ENCODE results near the gene HECW1. TPM values are rescaled to one million over a fixed set of nuclear protein-coding genes. Genes with fewer than 3 reads are reported as not detected.
A peak's percentile ranks its signal among the peaks of the same experiment; 100 is the strongest.

The HECW1 gene
- total RNA-seq, 2 experiments from 2014 or later = not detected

DNA sequence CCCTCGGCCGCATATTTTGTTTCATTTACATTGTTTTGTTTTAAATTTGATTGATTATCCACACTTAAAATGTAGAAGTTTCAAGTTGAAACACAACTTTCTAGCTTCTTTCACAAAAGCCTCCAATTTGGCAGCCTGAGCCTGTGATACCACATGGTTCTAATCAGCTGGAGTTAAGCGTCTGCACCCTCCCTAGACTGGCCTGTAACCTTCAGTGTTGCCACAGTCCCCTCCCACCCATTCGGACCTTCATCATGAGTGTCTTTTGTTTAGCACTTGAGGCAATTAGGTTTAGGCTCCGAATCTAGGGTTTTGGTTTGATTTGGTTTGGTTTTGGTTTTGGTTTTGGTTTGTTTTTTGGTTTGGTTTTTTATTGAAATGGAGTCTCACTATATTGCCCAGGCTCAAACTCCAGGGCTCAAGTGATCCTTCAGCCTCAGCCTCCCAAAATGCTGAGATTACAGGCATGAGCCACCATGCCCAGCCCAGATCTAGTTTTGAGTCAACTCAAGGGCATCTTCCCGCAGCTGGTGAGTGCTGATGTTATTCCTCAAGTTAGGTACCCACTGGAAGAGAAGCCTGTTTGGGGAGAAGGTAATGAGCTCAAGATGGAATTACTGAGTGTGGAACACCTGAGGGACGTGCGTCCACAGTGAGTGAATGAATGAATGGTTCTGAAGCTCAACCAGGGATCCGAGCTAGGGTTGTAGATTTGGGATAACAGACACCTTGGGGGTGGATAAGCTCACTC, 201.4 kb downstream of the HECW1 start:
- Mint-ChIP-seq H3K4me3 (no peak overlapping the region), H3K4me1 (ENCODE audit: low read depth) (peaks cover 16% of the 10 kb centered on the region), H3K27ac (no peak overlapping the region), H3K9me3 (no peaks in the 10 kb centered on the region), H3K36me3 (ENCODE audit: low read depth) (no peaks in the 10 kb centered on the region), H3K27me3 (peaks cover 3% of the 10 kb centered on the region)
- TF ChIP-seq, protein P1, sequence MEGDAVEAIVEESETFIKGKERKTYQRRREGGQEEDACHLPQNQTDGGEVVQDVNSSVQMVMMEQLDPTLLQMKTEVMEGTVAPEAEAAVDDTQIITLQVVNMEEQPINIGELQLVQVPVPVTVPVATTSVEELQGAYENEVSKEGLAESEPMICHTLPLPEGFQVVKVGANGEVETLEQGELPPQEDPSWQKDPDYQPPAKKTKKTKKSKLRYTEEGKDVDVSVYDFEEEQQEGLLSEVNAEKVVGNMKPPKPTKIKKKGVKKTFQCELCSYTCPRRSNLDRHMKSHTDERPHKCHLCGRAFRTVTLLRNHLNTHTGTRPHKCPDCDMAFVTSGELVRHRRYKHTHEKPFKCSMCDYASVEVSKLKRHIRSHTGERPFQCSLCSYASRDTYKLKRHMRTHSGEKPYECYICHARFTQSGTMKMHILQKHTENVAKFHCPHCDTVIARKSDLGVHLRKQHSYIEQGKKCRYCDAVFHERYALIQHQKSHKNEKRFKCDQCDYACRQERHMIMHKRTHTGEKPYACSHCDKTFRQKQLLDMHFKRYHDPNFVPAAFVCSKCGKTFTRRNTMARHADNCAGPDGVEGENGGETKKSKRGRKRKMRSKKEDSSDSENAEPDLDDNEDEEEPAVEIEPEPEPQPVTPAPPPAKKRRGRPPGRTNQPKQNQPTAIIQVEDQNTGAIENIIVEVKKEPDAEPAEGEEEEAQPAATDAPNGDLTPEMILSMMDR (IDR thresholded peaks at IDR 0.05) = no peak
- CTCF ChIA-PET = interaction anchor here (1.0 to 3.8 kb wide), 4 partner anchors 8 to 63 kb away, joined by 3 to 20 read pairs (median 6); no protein-coding TSS in a partner anchor
- no peak for ATAC-seq
- POLR2A ChIA-PET = interaction anchor here (1.1 kb wide), 1 partner anchor 9 kb away, joined by 3 read pairs; no protein-coding TSS in a partner anchor
- intact Hi-C loops (cut with micrococcal nuclease) = no loop called here
- no peak for DNase-seq

DNA sequence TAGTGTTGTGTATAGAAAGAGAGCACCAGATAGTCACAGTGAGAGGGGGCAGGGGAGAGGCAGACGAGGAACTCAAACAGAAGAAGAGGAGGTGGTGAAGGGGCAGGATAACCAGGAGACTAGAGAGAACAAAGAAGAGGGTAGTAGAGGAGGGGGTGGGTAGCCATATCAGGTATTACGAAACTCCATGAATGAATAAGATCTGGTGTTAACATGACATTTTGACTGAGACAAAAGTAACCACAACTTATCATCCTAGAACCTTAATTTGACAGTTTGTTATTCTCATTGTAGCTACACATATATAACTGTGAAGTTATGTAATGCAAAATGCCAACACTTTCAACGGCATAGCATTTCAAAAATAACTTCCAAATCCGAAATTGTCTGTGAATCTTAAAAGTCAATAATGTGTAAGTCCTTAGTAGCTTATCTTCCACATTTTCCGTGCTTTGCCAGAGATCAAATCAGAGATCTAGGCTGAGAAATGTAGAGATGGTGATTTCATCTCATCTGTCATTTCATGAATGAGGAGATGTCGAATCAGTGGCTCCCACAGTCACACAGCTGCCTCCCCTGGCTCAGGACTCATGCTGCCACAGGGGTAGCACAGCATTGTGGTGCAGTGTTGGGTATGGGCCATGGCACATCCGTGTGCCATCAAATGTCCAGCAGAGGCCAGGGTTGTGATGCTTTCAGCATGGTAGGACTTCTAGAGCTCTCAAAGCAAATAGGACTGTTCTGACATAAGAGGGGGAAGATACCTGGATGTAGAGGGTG, 202.1 kb downstream of the HECW1 start:
- H3K27ac Mint-ChIP-seq = no peak overlapping the region
- TF ChIP-seq, protein P1 (IDR thresholded peaks at IDR 0.05) = no peak
- H3K36me3 Mint-ChIP-seq (ENCODE audit: low read depth) = no peaks in the 10 kb centered on the region
- H3K9me3 Mint-ChIP-seq = no peaks in the 10 kb centered on the region
- intact Hi-C loops (cut with micrococcal nuclease) = no loop called here
- ChIA-PET POLR2A (interaction anchor here (1.1 kb wide), 1 partner anchor 10 kb away, joined by 3 read pairs; no protein-coding TSS in a partner anchor), CTCF (interaction anchor here (0.9 to 3.8 kb wide), 4 partner anchors 8 to 53 kb away, joined by 3 to 20 read pairs (median 6); no protein-coding TSS in a partner anchor)
- peak; percentile 48 for DNase-seq
- peak; percentile 88 for ATAC-seq
- no peak overlapping the region for H3K4me3 Mint-ChIP-seq
- peaks cover 3% of the 10 kb centered on the region for H3K27me3 Mint-ChIP-seq
- H3K4me1 Mint-ChIP-seq (ENCODE audit: low read depth) = peaks cover 16% of the 10 kb centered on the region

DNA sequence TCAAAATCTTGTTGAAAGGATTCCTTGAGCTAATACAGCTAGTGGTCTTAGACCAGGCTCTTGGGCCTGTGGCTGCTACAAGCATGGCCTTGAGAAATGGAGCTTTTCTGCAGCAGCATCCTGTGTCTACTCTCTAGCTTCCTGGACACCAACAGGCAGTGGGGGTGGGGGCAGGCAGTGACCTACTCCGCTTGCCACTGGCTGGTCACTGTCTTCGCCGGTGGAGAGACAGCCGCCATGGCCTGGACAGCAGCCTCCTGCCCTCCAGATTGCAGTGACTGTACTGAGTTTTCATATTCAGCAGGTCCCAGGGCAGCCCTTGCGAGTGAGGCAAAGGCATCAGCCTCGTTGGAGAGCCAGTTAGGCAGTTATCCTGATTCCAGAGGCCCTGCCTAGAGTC, 204.6 kb downstream of the HECW1 start:
- Mint-ChIP-seq H3K4me3 (no peak overlapping the region), H3K4me1 (ENCODE audit: low read depth) (peaks cover 16% of the 10 kb centered on the region), H3K27me3 (peaks cover 3% of the 10 kb centered on the region), H3K36me3 (ENCODE audit: low read depth) (no peaks in the 10 kb centered on the region), H3K27ac (no peak overlapping the region), H3K9me3 (no peaks in the 10 kb centered on the region)
- no peak for DNase-seq
- CTCF ChIA-PET = no interaction called here
- ATAC-seq = no peak
- POLR2A ChIA-PET = no interaction called here
- TF ChIP-seq, protein P1 (IDR thresholded peaks at IDR 0.05) = no peak
- intact Hi-C loops (cut with micrococcal nuclease) = no loop called here

DNA sequence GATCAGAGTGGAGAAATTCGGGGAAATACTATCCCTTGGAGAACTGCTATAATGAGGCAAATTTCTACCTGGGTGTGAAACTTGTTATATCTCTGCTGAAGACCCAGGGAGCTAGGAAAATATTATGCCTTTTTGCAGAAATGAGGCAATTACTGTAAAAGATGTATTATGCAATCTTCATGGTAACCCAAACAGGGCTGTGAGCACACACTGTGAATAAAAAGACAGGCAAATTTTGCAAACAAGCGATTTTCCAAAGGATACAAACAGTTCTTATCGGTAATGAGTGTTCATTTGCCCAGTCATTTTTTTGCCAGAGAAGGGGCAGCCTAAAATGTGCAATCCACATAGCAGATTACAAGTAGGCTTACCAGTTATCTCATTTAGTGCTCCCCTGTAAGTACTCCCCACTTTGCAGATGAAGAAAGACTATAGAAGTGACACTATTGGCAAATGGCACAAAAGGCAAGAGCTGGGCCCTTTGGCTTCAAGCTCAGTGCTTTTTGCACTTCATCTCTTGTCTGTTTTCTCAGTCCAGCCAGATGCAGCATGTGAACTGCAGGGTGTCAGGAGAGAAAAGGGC, 205.8 kb downstream of the HECW1 start:
- peaks cover 16% of the 10 kb centered on the region for H3K4me1 Mint-ChIP-seq (ENCODE audit: low read depth)
- TF ChIP-seq, protein P1 (IDR thresholded peaks at IDR 0.05) = no peak
- no peak overlapping the region for H3K4me3 Mint-ChIP-seq
- ATAC-seq (no peak), DNase-seq (no peak)
- H3K27ac Mint-ChIP-seq = no peak overlapping the region
- intact Hi-C loops (cut with micrococcal nuclease) = no loop called here
- H3K36me3 Mint-ChIP-seq (ENCODE audit: low read depth) = no peaks in the 10 kb centered on the region
- no peaks in the 10 kb centered on the region for H3K9me3 Mint-ChIP-seq
- CTCF ChIA-PET = no interaction called here
- H3K27me3 Mint-ChIP-seq = peaks cover 6% of the 10 kb centered on the region
- POLR2A ChIA-PET = no interaction called here

Measured in activated CD8-positive, alpha-beta T cell treated with anti-CD3 and anti-CD28 coated beads for 36 hours (primary cell).